ENCODE measurements around the gene TMEM17.

TMEM17 gene

DNA sequence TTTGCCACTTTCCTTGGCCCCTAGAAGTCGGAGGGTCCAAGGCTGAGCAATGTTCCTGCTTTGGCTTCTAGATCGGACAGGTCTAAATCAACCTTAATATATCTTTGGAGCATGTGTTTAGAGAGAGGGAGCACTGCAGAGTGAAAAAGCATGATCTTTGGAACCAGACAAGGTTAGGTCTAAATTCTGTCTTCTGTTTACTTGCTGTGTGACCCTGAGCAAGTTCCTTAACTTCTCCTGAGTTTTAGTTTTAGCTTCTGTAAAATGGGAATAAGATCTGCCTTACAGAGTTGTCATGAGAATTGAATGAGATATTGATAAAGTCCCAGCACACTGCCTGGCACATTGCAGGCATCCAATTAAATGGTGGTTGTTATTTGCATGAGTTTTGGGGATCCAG is 13.9 kb downstream of the TMEM17 start:
- Mint-ChIP-seq H3K4me1 (peaks cover 10% of the 10 kb centered on the region), H3K9me3 (no peaks in the 10 kb centered on the region), H3K27me3 (ENCODE audit: low read depth, poor library complexity) (no peaks in the 10 kb centered on the region), H3K36me3 (ENCODE audit: low read depth) (no peaks in the 10 kb centered on the region), H3K27ac (no peak overlapping the region), H3K4me3 (no peak overlapping the region)
- TF ChIP-seq, protein P1, sequence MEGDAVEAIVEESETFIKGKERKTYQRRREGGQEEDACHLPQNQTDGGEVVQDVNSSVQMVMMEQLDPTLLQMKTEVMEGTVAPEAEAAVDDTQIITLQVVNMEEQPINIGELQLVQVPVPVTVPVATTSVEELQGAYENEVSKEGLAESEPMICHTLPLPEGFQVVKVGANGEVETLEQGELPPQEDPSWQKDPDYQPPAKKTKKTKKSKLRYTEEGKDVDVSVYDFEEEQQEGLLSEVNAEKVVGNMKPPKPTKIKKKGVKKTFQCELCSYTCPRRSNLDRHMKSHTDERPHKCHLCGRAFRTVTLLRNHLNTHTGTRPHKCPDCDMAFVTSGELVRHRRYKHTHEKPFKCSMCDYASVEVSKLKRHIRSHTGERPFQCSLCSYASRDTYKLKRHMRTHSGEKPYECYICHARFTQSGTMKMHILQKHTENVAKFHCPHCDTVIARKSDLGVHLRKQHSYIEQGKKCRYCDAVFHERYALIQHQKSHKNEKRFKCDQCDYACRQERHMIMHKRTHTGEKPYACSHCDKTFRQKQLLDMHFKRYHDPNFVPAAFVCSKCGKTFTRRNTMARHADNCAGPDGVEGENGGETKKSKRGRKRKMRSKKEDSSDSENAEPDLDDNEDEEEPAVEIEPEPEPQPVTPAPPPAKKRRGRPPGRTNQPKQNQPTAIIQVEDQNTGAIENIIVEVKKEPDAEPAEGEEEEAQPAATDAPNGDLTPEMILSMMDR (IDR thresholded peaks at IDR 0.05) = no peak
- no peak for DNase-seq

DNA sequence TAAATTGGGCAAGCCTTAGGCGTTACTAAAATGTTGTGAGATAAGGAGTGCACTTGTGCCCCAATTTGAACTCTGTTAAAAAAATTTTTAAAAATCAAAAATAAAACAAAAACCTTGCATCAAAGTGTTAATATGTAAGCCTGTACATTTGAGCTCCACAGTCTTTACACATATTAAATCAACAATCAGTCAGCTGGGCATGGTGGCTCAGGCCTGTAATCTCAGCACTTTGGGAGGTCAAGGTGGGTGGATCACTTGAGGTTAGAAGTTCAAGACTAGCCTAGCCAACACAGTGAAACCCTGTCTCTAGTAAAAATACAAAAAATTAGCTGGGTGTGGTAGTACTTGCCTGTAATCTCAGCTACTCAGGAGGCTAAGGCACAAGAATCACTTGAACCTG is 16.3 kb downstream of the TMEM17 start:
- Mint-ChIP-seq H3K4me1 (peaks cover 4% of the 10 kb centered on the region), H3K27me3 (ENCODE audit: low read depth, poor library complexity) (no peaks in the 10 kb centered on the region), H3K27ac (no peak overlapping the region), H3K36me3 (ENCODE audit: low read depth) (no peaks in the 10 kb centered on the region), H3K9me3 (no peaks in the 10 kb centered on the region), H3K4me3 (no peak overlapping the region)
- DNase-seq = no peak
- TF ChIP-seq, protein P1 (IDR thresholded peaks at IDR 0.05) = no peak

DNA sequence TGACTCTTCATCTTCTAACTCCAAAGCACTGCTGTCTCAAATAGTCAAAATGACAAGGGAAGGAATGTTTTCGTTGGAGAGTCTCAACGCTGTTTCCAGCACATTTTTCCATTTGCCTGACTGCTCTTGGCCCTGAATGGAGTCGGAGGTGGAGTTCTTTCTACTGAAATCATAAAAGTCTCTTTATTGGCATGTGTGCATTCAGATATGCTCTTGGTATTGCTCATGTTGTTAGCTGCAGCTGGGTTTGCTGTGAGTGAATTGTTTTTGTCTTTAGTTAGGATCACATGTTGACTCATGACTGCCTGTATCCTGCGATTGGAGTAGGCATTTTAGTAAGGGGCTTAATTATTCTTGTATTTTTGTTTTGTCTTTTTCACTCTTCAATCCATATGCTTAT is 16.8 kb downstream of the TMEM17 start:
- TF ChIP-seq, protein P1 (IDR thresholded peaks at IDR 0.05) = no peak
- Mint-ChIP-seq H3K27me3 (ENCODE audit: low read depth, poor library complexity) (no peaks in the 10 kb centered on the region), H3K27ac (no peak overlapping the region), H3K4me3 (no peak overlapping the region), H3K9me3 (no peaks in the 10 kb centered on the region), H3K4me1 (peaks cover 4% of the 10 kb centered on the region), H3K36me3 (ENCODE audit: low read depth) (no peaks in the 10 kb centered on the region)
- DNase-seq = no peak

DNA sequence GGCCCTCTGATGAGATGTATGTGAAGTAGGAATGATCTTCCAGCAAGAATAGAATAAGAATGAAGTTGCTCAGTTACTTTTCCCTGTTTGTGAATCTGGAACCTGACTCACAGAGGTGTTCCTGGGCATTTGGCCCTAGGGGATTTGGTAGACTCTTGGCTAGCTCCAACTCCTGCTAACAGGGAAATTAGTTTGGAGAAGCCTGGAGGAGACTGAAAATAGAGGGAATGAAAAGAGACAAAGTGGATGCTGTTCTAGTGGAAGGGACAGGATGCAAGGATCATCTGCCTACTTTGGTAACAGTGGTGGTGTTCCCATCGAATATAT is 19.6 kb downstream of the TMEM17 start:
- no peak overlapping the region for H3K4me3 Mint-ChIP-seq
- no peaks in the 10 kb centered on the region for H3K36me3 Mint-ChIP-seq (ENCODE audit: low read depth)
- H3K27me3 Mint-ChIP-seq (ENCODE audit: low read depth, poor library complexity) = peaks cover 5% of the 10 kb centered on the region
- H3K9me3 Mint-ChIP-seq = no peaks in the 10 kb centered on the region
- TF ChIP-seq, protein P1 (IDR thresholded peaks at IDR 0.05) = no peak
- no peak overlapping the region for H3K27ac Mint-ChIP-seq
- H3K4me1 Mint-ChIP-seq = no peaks in the 10 kb centered on the region
- no peak for DNase-seq

DNA sequence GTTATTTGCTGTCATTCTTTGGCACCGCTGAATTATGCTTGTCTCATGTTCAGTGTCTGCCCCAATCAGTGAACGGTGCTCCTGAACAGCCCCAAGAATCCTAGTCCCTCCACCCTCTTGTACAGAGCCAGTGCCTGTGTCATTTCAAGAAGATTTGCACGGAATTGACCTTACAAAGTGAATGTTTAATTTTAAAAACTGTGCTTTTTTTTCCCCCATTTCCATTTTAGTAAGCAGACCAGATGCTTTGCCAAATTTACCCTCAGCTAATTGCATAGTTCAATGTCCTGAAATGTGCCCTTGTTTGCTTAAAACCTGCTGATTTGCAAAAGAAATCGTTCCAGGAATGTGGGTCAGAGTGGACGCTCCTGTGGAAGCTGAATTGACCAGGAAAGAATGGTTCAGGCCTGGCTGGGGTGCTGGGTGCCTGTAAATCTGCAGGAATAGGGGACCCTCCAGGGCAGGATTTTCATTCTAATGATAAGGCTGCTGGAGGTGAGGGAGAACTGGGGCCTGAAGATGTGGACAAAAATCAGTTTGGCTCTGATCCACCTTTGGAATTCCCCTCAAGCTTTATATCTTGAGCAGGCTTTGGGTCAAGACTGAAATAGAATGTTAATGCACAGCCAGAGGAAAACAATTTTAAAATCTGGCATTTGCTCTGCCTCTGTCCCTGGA is 20.1 kb downstream of the TMEM17 start:
- Mint-ChIP-seq H3K27me3 (ENCODE audit: low read depth, poor library complexity) (peaks cover 5% of the 10 kb centered on the region), H3K36me3 (ENCODE audit: low read depth) (no peaks in the 10 kb centered on the region), H3K9me3 (no peaks in the 10 kb centered on the region), H3K27ac (no peak overlapping the region), H3K4me1 (no peaks in the 10 kb centered on the region), H3K4me3 (no peak overlapping the region)
- DNase-seq = no peak
- TF ChIP-seq, protein P1 (IDR thresholded peaks at IDR 0.05) = no peak

DNA sequence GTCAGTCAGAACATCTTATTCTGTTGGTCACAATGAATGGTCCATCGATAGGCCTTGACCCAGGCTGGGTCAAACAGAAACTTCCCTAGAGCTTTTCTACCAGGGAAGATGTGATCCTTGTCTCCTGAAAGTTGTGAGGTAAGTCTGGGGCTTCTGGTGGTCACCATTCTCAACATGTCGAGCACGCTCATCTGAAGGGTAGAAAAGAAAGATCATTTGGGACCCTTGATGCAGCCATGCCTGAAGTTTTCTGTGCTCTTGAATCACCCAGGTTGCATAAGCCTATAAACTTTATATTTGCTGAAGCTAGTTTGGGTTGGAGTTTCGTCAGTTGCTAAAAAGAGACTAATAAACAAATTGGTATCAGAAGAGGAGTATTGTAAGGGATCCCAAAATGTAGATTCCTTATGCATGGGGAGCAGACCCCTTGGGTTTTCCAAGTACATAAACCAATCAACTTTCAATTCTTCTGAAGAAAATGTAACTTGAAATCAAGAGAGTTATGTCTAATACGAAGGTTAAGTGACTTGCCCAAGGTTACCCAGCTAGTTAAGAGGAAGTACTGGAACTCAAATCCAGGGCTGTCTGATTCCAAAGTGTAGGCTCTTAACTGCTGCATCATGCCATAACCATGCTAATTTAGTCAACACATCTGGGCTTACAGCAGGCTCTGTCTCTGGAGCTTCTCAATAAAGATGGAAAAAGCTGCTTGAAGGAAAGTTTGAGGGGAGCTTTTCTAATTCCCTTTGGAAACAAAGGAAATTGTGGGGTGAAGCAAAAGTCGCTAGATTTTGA is 23.2 kb downstream of the TMEM17 start:
- H3K4me3 Mint-ChIP-seq = no peak overlapping the region
- H3K4me1 Mint-ChIP-seq = peaks cover 7% of the 10 kb centered on the region
- TF ChIP-seq, protein P1 (IDR thresholded peaks at IDR 0.05) = no peak
- peaks cover 5% of the 10 kb centered on the region for H3K27me3 Mint-ChIP-seq (ENCODE audit: low read depth, poor library complexity)
- H3K27ac Mint-ChIP-seq = no peak overlapping the region
- H3K9me3 Mint-ChIP-seq = no peaks in the 10 kb centered on the region
- no peak for DNase-seq
- H3K36me3 Mint-ChIP-seq (ENCODE audit: low read depth) = no peaks in the 10 kb centered on the region
